Adipocyte (in vitro differentiated cells): Measurements from ENCODE around the gene NSF.
"Not testable (repeated sequence)": the region's sequence is repeated elsewhere in the genome, so short reads cannot be mapped to it uniquely, and the experiment has no call there.

Experiments
- DNase-seq: peaks from one replicate; pipeline ENCODE4 v3.0.0-alpha.2; 2015; ENCODE audit warnings: low read depth
- H3K27me3 ChIP-seq: replicated peaks from 2 replicates; pipeline ENCODE4 v1.7.0; 2013; ENCODE audit warnings: mild to moderate bottlenecking, low read length, moderate library complexity; ENCODE audit not compliant: control insufficient read depth, insufficient read depth
- H3K36me3 ChIP-seq: 2 replicates; pipeline ENCODE4 v1.7.0; 2013; ENCODE audit warnings: low read length, mild to moderate bottlenecking, moderate library complexity; ENCODE audit not compliant: control insufficient read depth, insufficient read depth, severe bottlenecking
- H3K4me1 ChIP-seq: 2 replicates; pipeline ENCODE4 v1.7.0; 2013; ENCODE audit warnings: mild to moderate bottlenecking, low read length, moderate library complexity; ENCODE audit not compliant: control insufficient read depth, insufficient read depth
- H3K4me3 ChIP-seq: 2 replicates; pipeline ENCODE4 v1.7.0; 2013; ENCODE audit warnings: mild to moderate bottlenecking, low read length, moderate library complexity
- H3K9ac ChIP-seq: 2 replicates; pipeline ENCODE4 v1.7.0; 2013; ENCODE audit warnings: mild to moderate bottlenecking, low read length, moderate library complexity
- H3K9me3 ChIP-seq: 2 replicates; pipeline ENCODE4 v1.7.0; 2013; ENCODE audit warnings: mild to moderate bottlenecking, low read length, moderate library complexity; ENCODE audit not compliant: control insufficient read depth

Gene NSF

DNA sequence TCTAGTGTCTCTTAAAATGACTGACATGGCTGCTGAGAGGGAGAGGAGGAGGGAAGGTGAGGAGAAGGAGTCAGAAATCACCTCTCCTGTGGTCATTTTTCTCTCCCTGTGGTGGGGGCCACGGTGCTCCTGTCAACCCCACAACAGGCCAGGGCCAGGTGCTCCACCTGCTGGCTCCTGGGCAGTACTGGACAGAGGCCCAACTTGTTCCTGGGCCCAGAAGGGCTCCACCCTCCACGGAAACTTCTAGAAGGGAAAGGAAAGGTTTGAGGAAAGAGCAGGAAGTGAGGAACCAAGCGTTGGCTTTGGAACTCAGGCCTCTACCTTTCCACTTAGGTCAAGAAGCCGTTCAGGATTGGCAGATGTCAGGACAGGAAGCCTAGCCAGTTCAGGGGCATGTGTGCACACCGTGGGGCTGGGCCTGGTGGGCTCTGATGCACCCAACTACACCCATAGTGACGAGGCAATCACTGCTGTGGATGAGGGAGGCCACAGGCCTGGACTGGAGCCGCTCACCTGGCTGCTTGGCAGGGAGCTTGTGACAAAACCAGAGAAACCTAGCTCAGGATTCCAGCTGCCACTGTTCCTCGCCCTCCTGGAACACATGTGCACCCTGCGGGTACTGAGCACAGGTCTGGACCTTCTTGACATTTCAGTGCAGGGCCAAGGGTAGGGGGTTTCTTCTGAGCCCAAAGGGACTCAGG, 191.9 kb downstream of the NSF start:
- Histone ChIP-seq H3K4me1 (no peaks in the 10 kb centered on the region), H3K27me3 (peaks cover 16% of the 10 kb centered on the region), H3K9ac (no peak overlapping the region), H3K36me3 (no peaks in the 10 kb centered on the region), H3K9me3 (no peaks in the 10 kb centered on the region), H3K4me3 (no peak overlapping the region)
- DNase-seq = no peak

DNA sequence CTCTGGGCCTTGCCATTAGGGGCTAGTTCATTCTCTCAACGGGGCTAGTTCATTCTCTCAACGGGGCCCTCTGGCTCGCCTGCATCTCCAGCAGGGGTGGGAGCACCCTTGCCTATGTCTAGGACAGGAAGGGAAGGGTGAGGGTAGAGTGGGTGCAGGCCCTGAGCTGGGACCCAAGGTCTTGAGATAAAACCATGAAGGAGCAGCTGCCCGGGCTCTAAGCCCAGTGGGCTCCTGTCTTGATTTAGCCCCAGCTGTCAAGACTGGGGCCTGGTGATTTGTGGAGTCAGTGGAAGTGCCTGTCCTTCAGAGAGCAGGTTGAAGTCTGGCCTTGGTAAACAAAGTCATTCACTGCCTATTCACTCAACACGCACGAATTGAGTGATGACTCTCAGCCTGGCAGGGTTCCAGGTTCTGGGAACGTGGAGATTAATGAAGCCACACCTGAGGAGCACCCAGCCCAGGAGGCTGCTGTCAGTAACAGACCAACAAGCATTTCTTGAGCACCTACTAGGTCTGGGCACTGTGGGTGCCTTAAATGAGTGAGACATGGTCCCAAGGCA, 192.6 kb downstream of the NSF start:
- no peak for DNase-seq
- Histone ChIP-seq H3K4me3 (no peak overlapping the region), H3K9ac (no peak overlapping the region), H3K36me3 (no peaks in the 10 kb centered on the region), H3K27me3 (peaks cover 11% of the 10 kb centered on the region), H3K4me1 (no peaks in the 10 kb centered on the region), H3K9me3 (no peaks in the 10 kb centered on the region)

GRCh38 chr17:46785696-46786095, 195.2 kb downstream of the NSF start:
- peak; percentile 34 for DNase-seq
- H3K4me1 ChIP-seq = no peaks in the 10 kb centered on the region
- H3K36me3 ChIP-seq = no peaks in the 10 kb centered on the region
- H3K4me3 ChIP-seq = no peak overlapping the region
- no peak overlapping the region for H3K9ac ChIP-seq
- peaks cover 8% of the 10 kb centered on the region for H3K9me3 ChIP-seq
- H3K27me3 ChIP-seq = peaks cover 28% of the 10 kb centered on the region

- H3K9me3 ChIP-seq = peaks cover 8% of the 10 kb centered on the region
- peaks cover 37% of the 10 kb centered on the region for H3K27me3 ChIP-seq
- H3K4me3 ChIP-seq = no peak overlapping the region
- no peak for DNase-seq
- H3K36me3 ChIP-seq = no peaks in the 10 kb centered on the region
- no peaks in the 10 kb centered on the region for H3K4me1 ChIP-seq
- H3K9ac ChIP-seq = no peak overlapping the region
These were observed 197.0 kb downstream of the NSF start for GRCh38 chr17:46787478-46787877.

DNA sequence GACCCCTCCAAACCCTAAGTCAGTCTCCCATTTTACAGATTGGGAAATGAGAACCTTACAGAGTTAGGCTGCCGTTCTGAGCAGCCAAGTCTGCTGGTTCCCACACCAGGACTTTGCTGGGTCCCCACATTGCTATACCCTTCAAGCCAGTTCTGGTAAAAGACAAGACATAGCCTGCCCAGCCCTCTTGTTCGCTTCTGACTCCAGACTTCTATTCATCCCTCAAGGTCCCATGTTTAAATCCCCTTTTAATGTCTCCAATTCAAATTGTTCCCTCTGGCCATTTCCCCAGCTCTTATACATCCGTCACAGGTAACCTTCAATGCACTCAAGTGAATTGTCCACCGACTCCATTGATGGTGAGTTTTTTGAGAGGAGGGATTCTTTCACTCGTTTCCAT, 197.8 kb downstream of the NSF start:
- H3K4me1 ChIP-seq = no peaks in the 10 kb centered on the region
- H3K27me3 ChIP-seq = peaks cover 35% of the 10 kb centered on the region
- no peak for DNase-seq
- H3K9me3 ChIP-seq = peaks cover 8% of the 10 kb centered on the region
- no peaks in the 10 kb centered on the region for H3K36me3 ChIP-seq
- no peak overlapping the region for H3K4me3 ChIP-seq
- no peak overlapping the region for H3K9ac ChIP-seq

- H3K27me3 ChIP-seq = peaks cover 39% of the 10 kb centered on the region
These were observed 198.3 kb downstream of the NSF start for GRCh38 chr17:46788796-46789195.

GRCh38 chr17:46789610-46790009, 199.1 kb downstream of the NSF start:
- peaks cover 8% of the 10 kb centered on the region for H3K9me3 ChIP-seq
- no peak overlapping the region for H3K9ac ChIP-seq
- no peaks in the 10 kb centered on the region for H3K4me1 ChIP-seq
- H3K36me3 ChIP-seq = no peaks in the 10 kb centered on the region
- no peak for DNase-seq
- H3K4me3 ChIP-seq = no peak overlapping the region
- H3K27me3 ChIP-seq = peaks cover 41% of the 10 kb centered on the region

More at GRCh38 chr17:46788796-46789195, 198.3 kb downstream of the NSF start:
- no peak overlapping the region for H3K4me3 ChIP-seq
- no peak overlapping the region for H3K9ac ChIP-seq
- DNase-seq = no peak
- peaks cover 8% of the 10 kb centered on the region for H3K9me3 ChIP-seq
- no peaks in the 10 kb centered on the region for H3K36me3 ChIP-seq
- no peaks in the 10 kb centered on the region for H3K4me1 ChIP-seq

DNA sequence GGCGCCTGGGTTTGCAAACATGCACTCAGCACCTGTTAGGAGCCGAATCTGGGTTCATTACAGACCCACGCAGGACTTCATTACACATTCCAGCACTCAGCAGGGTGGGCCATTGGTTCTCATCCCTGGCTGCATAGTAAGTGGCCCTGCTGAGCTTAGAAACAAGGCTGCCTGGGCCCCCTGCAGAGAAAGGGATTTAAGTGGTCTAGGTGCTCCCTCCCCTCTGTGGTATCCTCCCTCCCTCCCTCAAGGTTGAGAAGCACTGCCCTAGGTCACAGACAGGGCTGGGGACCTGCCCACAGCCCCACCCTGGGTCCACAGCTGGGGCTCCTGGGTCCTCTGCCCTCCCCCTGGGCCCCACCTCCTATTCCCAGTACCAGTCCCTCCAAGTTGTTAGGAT, 199.7 kb downstream of the NSF start:
- Histone ChIP-seq H3K9ac (no peak overlapping the region), H3K9me3 (peaks cover 8% of the 10 kb centered on the region), H3K36me3 (no peaks in the 10 kb centered on the region), H3K4me1 (no peaks in the 10 kb centered on the region), H3K4me3 (no peak overlapping the region), H3K27me3 (peaks cover 42% of the 10 kb centered on the region)
- no peak for DNase-seq

DNA sequence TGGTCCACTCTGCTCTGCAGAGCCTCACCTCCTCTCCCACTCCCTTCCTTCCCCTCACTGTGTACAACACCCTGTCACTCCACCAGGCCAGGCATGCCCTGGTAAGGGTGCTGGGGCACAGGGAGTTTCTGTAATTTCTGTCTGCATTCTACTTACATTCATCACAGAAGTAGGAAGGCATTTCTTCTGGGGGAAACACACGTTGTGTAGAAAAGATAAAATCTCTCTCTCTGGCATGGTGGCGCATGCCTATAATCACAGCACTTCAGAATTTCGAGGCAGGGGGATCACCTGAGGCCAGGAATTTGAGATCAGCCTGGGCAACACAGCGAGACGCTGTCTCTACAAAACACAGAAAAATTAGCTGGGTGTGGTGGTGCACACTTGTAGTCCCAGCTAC, 201.1 kb downstream of the NSF start:
- H3K9ac ChIP-seq = no peak overlapping the region
- peaks cover 8% of the 10 kb centered on the region for H3K9me3 ChIP-seq
- no peak for DNase-seq
- no peaks in the 10 kb centered on the region for H3K4me1 ChIP-seq
- peaks cover 52% of the 10 kb centered on the region for H3K27me3 ChIP-seq
- H3K4me3 ChIP-seq = no peak overlapping the region
- H3K36me3 ChIP-seq = no peaks in the 10 kb centered on the region

DNA sequence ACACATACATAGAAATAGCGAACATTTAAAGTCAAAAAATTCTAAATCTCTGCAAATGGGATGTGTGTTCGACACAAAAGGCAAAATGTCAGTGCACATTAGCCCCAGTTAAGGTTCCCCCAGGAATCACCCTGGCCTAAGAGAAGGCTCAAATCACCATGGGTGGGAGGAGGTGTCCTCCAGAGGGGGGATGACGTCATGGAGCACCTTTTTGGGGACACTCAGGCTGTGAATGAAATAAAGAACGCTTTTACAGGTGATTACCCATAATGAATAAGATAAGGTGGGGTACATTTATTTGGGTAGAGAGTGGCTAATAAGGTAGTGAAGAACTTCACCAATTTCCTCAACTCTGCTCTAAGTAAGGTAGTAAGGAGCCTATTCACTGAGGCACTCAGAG, 201.6 kb downstream of the NSF start:
- no peak for DNase-seq
- Histone ChIP-seq H3K27me3 (peaks cover 57% of the 10 kb centered on the region), H3K4me1 (no peaks in the 10 kb centered on the region), H3K4me3 (no peak overlapping the region), H3K36me3 (no peaks in the 10 kb centered on the region), H3K9me3 (peaks cover 8% of the 10 kb centered on the region), H3K9ac (no peak overlapping the region)

DNA sequence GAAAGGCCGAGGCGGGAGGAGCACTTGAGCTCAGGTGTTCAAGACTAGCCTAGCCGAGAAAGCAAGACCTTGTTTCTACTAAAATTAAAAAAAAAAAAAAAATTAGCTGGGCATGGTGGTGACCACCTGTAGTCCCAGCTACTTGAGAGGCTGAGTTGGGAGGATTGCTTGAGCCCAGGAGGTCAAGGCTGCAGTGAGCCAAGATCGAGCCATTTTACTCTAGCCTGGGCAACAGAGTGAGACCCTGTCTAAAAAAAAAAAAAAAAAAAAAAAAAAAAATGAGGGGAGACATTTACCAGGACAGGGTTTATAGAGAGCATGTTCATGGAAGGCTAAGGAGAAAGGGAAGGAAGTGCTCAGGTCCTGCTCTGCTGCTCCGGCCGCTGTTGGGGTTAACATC, 202.6 kb downstream of the NSF start:
- H3K4me1 ChIP-seq, H3K36me3 ChIP-seq, H3K9ac ChIP-seq, H3K9me3 ChIP-seq, DNase-seq, H3K4me3 ChIP-seq: not testable (repeated sequence)
- H3K27me3 ChIP-seq = peaks cover 63% of the 10 kb centered on the region

DNA sequence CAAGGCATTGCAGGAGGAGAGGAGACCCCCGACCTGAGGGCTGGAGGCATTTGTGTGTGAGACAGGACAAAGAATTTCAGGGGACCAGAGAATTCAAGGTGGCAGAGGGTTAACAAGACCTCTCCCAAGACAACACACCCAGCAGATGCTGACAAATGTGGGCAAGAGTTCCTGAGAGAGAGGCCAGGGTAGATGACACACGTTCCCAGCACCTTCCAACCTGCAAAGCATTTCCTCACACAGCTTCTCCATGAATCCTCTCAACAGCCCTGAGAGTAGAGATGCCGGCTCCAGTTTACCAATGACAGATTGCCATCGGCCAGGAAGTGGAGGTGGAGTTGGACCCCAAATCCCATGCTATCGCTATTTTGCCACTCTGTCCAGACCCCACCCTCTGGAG, 203.1 kb downstream of the NSF start:
- Histone ChIP-seq H3K9me3 (peaks cover 8% of the 10 kb centered on the region), H3K36me3 (no peaks in the 10 kb centered on the region), H3K9ac (no peak overlapping the region), H3K27me3 (peaks cover 61% of the 10 kb centered on the region), H3K4me1 (no peaks in the 10 kb centered on the region), H3K4me3 (no peak overlapping the region)
- no peak for DNase-seq
